Central memory CD8-positive, alpha-beta T cell (primary cell): Measurements from ENCODE around the gene PDPK1.

Experiments used
- ATAC-seq: fragments of 150-1000 bp; cut with Tn5 transposase; replicated peaks from 2 replicates; pipeline ENCODE4 v1.10.0; 2022; ENCODE audit warnings: mild to moderate bottlenecking, moderate FRiP score, moderate number of reproducible peaks; ENCODE audit not compliant: poor library complexity, severe bottlenecking; ENCODE audit errors: extremely low read depth
- DNase-seq, 2 donors: peaks; one replicate each; pipeline ENCODE4 v3.0.0; 2021; ENCODE audit warnings: low spot score in 2 of 2
- H3K27ac Mint-ChIP-seq: one replicate; pipeline ENCODE4 v1.8.0; 2022; ENCODE audit warnings: low read depth, mild to moderate bottlenecking, moderate library complexity, mixed read lengths
- H3K27me3 Mint-ChIP-seq: one replicate; pipeline ENCODE4 v1.8.0; 2022; ENCODE audit warnings: mixed read lengths
- H3K36me3 Mint-ChIP-seq: one replicate; pipeline ENCODE4 v1.8.0; 2022; ENCODE audit warnings: mild to moderate bottlenecking, moderate library complexity, mixed read lengths; ENCODE audit not compliant: insufficient read depth
- H3K4me1 Mint-ChIP-seq: one replicate; pipeline ENCODE4 v1.8.0; 2022; ENCODE audit warnings: mixed read lengths
- H3K4me3 Mint-ChIP-seq: one replicate; pipeline ENCODE4 v1.8.0; 2022; ENCODE audit warnings: mild to moderate bottlenecking, moderate library complexity, mixed read lengths
- H3K9me3 Mint-ChIP-seq: one replicate; pipeline ENCODE4 v1.8.0; 2022; ENCODE audit warnings: mixed read lengths

Gene PDPK1

DNA sequence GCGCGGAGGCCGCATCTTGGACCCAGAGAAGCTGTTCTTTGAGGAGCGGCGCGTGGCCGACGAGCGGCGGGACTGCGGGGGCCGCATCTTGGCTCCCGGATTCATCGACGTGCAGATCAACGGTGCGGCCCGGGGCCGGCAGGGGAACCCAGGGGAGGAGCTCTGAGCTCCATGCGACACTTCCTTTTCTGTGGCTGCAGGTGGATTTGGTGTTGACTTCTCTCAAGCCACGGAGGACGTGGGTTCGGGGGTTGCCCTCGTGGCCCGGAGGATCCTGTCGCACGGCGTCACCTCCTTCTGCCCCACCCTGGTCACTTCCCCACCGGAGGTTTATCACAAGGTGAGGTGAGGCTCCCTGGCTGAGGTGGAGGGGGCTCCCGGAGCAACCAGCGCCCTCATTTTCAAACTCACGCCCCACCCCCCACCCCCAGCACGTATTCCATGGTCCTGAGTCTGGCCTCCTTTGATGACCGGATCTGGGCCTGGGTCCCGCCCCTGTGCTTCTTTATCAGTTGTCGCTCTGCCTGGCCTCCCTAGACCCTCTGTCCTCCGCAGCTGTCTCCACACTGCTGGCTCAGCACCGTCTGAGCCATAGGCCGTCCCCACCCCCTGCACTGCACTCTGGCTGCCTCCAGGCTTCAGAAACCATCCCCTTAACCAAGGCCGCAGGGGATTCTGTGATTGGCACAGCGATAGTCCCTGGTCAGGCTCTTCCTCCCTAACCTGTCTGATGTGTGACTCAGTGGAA lies 16.9 kb upstream of the PDPK1 start:
- H3K27ac Mint-ChIP-seq, result peak overlapping the region; percentile 93
- H3K4me1 Mint-ChIP-seq, result peaks cover 58% of the 10 kb centered on the region
- DNase-seq (peak; percentile 60 to 77), ATAC-seq (peak; percentile 84)
- no peaks in the 10 kb centered on the region for H3K9me3 Mint-ChIP-seq
- peaks cover 43% of the 10 kb centered on the region for H3K36me3 Mint-ChIP-seq
- H3K27me3 Mint-ChIP-seq, result no peaks in the 10 kb centered on the region
- H3K4me3 Mint-ChIP-seq, result peak overlapping the region; percentile 79

DNA sequence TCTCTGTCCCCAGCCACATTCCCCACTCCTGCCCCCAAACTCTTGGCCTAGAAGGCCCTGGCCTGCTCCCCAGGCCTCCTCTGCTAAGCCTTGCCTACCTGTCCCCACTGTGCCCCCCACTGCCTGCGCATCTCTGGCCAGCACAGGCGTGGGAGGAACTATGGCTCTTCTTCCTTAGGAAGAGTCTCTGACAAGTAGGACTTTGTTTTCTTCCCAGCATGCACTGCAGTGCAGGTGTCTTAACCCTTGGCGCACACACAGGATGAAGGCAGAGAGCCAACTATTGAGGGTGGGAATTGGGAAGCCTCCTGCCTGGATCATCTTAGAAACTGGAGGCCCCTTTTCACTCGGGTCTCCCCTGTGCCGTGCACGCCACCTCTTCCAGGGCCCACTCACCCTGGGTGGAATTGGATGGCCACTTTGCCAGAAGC lies 14.0 kb upstream of the PDPK1 start:
- Mint-ChIP-seq H3K27me3 (no peaks in the 10 kb centered on the region), H3K9me3 (no peaks in the 10 kb centered on the region), H3K36me3 (peaks cover 43% of the 10 kb centered on the region), H3K4me3 (no peak overlapping the region), H3K27ac (no peak overlapping the region), H3K4me1 (peaks cover 37% of the 10 kb centered on the region)
- no peak for ATAC-seq
- DNase-seq, result no peak

DNA sequence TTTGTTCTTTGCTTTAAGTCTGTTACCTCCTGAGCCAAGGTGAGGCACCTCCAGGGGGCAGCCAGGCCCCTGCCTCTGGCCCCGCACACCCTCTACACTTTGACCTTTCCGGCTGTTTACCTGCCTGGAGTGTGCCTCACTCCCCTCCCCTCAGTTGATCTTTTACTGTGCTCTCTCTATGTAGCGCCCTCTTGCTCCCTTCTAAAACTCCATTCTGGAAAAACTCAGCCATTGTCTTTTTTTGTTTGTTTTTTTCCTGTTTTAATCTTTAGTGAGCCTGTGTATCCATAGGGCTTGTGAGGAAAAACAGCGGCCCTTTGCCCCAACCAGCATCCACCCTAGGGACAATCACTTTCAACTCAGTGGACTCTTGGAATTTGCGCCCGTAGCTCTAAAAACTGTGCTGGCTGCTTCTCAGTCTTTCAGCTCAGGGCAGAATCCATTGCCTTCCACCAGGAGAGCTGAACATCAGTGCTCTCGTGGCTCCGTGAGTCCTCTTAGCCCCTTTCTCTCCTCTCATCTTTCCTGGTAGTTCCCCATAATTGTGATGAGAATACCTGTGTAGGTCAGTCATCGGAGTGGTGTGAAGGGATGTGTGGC lies 13.4 kb upstream of the PDPK1 start:
- no peak overlapping the region for H3K4me3 Mint-ChIP-seq
- H3K4me1 Mint-ChIP-seq, result peaks cover 31% of the 10 kb centered on the region
- no peak for DNase-seq
- peaks cover 41% of the 10 kb centered on the region for H3K36me3 Mint-ChIP-seq
- no peaks in the 10 kb centered on the region for H3K9me3 Mint-ChIP-seq
- no peak for ATAC-seq
- no peaks in the 10 kb centered on the region for H3K27me3 Mint-ChIP-seq
- H3K27ac Mint-ChIP-seq, result no peak overlapping the region

DNA sequence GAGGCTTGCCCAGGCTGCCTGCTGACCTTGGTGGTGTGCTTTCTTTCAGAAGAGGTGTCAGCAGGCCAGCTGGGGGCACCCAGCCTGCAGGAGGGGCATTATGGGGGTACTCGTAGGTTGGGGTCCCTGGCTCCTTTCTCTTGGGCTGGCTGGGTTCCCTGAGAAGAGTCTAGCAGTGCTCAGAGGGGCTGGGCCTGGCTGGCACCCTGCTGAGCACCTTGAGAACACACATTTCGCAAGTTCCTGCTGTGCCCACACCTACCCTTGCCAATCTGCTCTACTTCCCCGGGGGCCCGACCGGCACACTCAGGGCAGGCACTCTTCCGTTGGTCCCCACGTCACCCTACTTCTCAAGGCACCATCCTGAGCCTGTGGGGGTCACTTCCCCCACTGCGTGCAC lies 11.7 kb upstream of the PDPK1 start:
- H3K27ac Mint-ChIP-seq, result peak overlapping the region; percentile 33
- H3K4me3 Mint-ChIP-seq, result no peak overlapping the region
- DNase-seq (no peak), ATAC-seq (no peak)
- peaks cover 36% of the 10 kb centered on the region for H3K36me3 Mint-ChIP-seq
- no peaks in the 10 kb centered on the region for H3K27me3 Mint-ChIP-seq
- no peaks in the 10 kb centered on the region for H3K9me3 Mint-ChIP-seq
- peaks cover 28% of the 10 kb centered on the region for H3K4me1 Mint-ChIP-seq

DNA sequence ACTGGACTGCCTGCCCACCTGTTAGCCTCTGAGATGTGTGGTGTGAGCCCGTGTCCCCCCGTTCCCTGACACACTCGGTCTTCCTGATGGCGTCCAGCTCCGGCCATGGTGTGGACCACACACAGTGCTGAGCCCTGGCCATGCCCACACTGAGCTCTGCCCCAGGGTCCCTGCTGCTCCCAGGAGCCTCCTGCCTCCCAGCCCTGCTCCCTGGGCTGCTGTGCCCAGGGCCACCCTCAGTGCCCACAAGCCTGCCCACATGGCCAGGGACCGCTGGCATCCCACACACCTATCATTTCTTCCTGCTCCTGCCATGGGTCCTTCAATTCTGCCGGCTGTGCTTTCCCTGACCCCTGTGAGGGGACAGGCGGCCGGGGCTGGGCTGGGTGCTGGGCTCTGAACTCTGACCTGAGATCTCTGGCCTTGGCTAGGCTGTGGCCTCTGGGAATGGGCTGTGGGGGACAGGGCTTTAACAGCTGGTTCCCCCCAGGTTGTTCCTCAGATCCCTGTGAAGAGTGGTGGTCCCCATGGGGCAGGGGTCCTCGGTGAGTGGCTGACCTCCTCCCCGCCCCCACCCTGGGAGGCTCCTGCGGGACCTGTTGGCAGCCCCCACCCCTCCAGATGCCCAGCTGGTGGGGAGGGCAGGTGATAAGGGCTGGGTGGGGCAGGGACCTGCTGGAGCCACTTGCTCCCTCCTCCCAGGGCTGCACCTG lies 10.6 kb upstream of the PDPK1 start:
- peaks cover 35% of the 10 kb centered on the region for H3K4me1 Mint-ChIP-seq
- no peak for ATAC-seq
- H3K36me3 Mint-ChIP-seq, result peaks cover 38% of the 10 kb centered on the region
- no peak overlapping the region for H3K27ac Mint-ChIP-seq
- no peak for DNase-seq
- H3K9me3 Mint-ChIP-seq, result no peaks in the 10 kb centered on the region
- no peaks in the 10 kb centered on the region for H3K27me3 Mint-ChIP-seq
- H3K4me3 Mint-ChIP-seq, result no peak overlapping the region

DNA sequence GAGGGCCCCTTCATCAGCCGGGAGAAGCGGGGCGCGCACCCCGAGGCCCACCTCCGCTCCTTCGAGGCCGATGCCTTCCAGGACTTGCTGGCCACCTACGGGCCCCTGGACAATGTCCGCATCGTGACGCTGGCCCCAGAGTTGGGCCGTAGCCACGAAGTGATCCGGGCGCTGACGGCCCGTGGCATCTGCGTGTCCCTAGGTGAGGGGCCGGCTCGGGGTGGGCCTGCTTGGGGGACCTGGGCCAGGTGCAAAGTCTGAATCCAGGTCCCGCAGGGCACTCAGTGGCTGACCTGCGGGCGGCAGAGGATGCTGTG lies 10.1 kb upstream of the PDPK1 start:
- Mint-ChIP-seq H3K36me3 (peaks cover 40% of the 10 kb centered on the region), H3K27me3 (no peaks in the 10 kb centered on the region), H3K4me3 (no peak overlapping the region), H3K4me1 (peaks cover 40% of the 10 kb centered on the region), H3K27ac (no peak overlapping the region), H3K9me3 (no peaks in the 10 kb centered on the region)
- ATAC-seq (no peak), DNase-seq (no peak)

DNA sequence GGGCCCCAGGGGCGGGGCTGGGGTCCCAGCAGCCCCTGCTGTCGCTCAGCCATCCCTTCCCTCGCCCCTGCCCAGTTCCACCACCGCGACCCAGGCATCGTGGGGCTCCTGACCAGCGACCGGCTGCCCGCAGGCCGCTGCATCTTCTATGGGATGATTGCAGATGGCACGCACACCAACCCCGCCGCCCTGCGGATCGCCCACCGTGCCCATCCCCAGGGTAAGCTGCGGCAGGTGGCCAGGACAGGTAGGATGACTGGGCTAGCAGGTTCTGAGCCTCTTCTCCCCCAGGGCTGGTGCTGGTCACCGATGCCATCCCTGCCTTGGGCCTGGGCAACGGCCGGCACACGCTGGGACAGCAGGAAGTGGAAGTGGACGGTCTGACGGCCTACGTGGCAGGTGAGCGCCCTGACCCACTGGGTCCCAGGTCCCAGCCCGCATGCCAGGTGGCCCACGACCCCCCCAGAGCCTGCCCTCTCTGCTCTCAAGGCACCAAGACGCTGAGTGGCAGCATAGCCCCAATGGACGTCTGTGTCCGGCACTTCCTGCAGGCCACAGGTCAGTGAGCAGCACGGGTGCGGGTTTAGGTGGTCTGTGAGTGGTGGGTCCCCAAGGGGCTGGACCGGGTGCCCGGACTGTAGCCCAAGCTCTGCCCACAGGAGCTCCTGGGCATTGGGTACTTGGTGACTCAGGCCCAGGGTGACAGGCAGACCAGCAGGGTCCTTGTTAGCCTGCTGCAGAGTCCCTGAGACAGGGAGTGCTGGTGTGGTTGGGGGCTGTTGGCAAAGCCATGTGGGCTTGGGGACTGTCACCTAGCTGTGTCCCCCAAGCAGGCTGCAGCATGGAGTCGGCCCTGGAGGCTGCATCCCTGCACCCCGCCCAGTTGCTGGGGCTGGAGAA lies 9.4 kb upstream of the PDPK1 start:
- Mint-ChIP-seq H3K4me1 (peaks cover 43% of the 10 kb centered on the region), H3K4me3 (no peak overlapping the region), H3K27me3 (no peaks in the 10 kb centered on the region), H3K9me3 (no peaks in the 10 kb centered on the region), H3K36me3 (peaks cover 43% of the 10 kb centered on the region), H3K27ac (no peak overlapping the region)
- no peak for DNase-seq
- ATAC-seq, result no peak

DNA sequence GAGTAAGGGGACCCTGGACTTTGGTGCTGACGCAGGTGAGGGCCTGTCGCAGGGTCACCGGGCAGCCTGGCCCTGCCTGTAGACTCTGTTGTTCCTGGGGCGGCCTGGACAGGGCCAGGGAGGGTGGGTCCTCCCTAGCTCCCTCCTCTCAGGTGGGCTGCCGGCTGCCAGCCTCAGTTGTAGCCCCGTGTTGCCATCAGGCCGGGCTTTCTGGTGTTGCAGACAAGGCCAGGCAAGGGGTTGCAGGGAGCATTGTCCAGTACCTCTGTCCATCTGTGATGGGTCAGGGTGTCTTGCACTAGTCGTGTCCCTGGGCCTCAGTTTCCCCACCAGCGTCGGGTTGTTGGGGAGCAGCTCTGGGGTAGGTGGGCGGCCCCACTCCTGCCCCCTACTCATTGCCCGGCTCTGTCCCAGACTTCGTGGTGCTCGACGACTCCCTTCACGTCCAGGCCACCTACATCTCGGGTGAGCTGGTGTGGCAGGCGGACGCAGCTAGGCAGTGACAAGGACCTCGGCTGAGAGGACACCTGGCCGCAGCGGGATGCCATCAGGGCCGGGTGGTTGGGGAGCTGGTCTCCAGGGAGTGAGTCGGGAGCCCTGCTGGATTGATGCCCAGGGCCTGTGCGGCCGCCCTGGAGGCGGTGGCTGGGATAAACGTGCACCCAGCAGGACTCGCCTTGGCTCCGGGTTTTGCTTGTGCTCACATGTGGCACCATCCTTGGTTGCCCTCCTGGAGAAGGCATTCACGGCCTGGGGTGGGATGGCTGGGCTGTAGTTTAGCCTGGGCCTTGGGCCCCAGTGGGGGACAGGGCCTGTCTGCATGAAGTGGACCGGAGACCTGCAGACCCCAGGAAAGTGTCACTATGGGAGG lies 8.5 kb upstream of the PDPK1 start:
- peaks cover 35% of the 10 kb centered on the region for H3K4me1 Mint-ChIP-seq
- H3K36me3 Mint-ChIP-seq, result peaks cover 44% of the 10 kb centered on the region
- DNase-seq, result no peak
- no peak for ATAC-seq
- no peak overlapping the region for H3K27ac Mint-ChIP-seq
- H3K27me3 Mint-ChIP-seq, result no peaks in the 10 kb centered on the region
- H3K4me3 Mint-ChIP-seq, result no peak overlapping the region
- H3K9me3 Mint-ChIP-seq, result no peaks in the 10 kb centered on the region

DNA sequence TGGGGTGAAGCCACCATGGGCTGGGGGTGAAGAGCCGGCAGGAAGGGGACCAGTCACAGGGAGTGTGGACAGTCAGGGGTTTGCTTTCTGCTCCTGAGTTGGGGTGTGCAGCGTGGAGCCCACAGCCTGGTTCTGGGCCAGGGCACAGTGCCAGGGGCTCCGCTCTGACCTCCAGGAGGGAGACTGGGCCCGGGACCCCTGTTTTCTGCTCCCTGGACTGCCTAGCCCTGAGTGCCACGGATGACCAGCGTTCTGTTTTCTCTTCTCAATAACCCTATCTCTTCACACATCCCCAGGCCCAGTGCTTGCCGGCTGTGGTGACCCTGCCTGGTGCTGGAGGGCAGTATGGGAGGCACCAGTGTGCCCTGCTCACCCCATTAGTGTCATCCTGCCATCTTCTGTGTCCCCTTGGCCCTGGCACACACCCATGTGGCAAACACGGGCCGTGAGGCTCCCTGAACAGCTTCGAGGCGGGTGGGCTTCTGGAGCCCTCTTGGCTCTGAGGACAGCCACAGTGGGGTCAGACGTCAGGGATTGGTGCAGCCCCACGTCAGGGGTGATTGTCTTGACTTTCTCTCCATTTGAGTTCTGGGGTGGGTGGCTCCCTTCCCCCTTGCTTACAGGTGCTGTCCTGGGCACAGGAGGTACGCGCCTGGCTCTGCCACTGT lies 7.7 kb upstream of the PDPK1 start:
- peak overlapping the region; percentile 46 for H3K4me3 Mint-ChIP-seq
- no peak for DNase-seq
- H3K9me3 Mint-ChIP-seq, result no peaks in the 10 kb centered on the region
- H3K27ac Mint-ChIP-seq, result peak overlapping the region; percentile 98
- peaks cover 31% of the 10 kb centered on the region for H3K4me1 Mint-ChIP-seq
- no peak for ATAC-seq
- H3K27me3 Mint-ChIP-seq, result no peaks in the 10 kb centered on the region
- H3K36me3 Mint-ChIP-seq, result peaks cover 43% of the 10 kb centered on the region

DNA sequence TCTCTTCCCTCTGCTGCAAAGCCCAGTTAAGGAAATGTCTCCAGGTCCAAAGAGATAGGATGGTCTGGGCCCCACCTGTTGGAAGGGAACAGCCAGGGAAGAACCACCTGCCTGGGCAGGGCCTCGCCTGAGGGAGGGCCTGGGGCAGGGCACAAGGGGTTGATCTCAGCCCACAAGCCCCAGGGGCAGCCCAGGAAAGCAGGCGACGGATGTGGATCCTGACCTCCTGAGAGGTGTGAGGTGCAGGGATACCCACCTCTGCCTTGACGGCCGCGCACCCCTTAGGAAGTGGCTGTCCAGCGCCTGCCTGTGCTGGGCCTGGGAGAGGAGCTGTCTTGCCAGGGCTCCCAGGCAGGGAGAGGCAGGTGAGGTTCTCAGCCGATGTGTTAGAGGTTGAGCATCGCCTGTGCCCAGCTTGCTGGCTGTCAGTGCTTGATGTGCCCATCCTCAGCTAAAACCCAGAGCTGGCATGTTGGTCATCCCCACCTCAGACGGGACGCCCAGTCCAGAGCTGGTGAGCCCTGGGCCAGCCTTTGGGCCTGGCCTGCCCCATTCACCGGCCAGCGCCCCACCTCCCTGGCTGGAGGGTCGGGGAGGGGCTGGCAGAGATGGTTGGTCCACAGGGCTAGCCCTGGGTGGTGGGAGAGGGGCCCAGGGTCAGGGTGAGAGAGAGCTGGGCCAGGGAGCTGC lies 7.0 kb upstream of the PDPK1 start:
- DNase-seq, result no peak
- Mint-ChIP-seq H3K27ac (peak overlapping the region; percentile 98), H3K4me3 (peak overlapping the region; percentile 93)

DNA sequence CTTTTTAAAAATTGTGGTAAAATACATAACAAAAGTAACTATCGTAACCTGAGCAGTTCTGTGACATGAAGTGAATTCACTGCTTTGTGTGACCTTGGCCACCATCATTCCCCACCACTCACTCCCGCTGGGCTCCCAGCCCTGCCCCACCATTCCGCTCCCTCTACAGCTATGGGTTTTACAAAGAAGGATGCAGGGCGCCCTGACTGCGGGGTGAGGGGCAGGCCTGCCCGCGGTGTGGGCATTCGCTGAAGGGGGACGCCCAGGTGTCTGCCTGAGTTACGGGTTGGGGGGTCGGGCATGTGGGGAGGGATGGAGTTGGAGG lies 6.5 kb upstream of the PDPK1 start, which contains the start of gene CEMP1:
CEMP1 (minus strand) TSS at position 38 of the 325 bp plus-strand sequence. CDS start 335 bp downstream, outside the sequence.
- peak within 1 kb of the TSS; percentile 93 for H3K4me3 Mint-ChIP-seq

More for the DNA sequence above, 7.0 kb upstream of the PDPK1 start:
- Mint-ChIP-seq H3K27me3 (no peaks in the 10 kb centered on the region), H3K4me1 (peaks cover 31% of the 10 kb centered on the region), H3K9me3 (no peaks in the 10 kb centered on the region), H3K36me3 (peaks cover 43% of the 10 kb centered on the region)
- no peak for ATAC-seq

More for the DNA sequence above, 6.5 kb upstream of the PDPK1 start, which contains the start of gene CEMP1:
- no peak for DNase-seq
- Mint-ChIP-seq H3K9me3 (no peaks in the 10 kb centered on the region), H3K27me3 (no peaks in the 10 kb centered on the region), H3K36me3 (peaks cover 42% of the 10 kb centered on the region), H3K27ac (peak within 1 kb of the TSS; percentile 98), H3K4me1 (peaks cover 29% of the 10 kb centered on the region)
- ATAC-seq, result no peak
